ENCODE measurements around the gene NDUFB5. TPM values are rescaled to one million over a fixed set of nuclear protein-coding genes. Genes with fewer than 3 reads are reported as not detected.

The NDUFB5 gene
- total RNA-seq, 2 donors from 2014 or later = 33.3 to 37.3 TPM

DNA sequence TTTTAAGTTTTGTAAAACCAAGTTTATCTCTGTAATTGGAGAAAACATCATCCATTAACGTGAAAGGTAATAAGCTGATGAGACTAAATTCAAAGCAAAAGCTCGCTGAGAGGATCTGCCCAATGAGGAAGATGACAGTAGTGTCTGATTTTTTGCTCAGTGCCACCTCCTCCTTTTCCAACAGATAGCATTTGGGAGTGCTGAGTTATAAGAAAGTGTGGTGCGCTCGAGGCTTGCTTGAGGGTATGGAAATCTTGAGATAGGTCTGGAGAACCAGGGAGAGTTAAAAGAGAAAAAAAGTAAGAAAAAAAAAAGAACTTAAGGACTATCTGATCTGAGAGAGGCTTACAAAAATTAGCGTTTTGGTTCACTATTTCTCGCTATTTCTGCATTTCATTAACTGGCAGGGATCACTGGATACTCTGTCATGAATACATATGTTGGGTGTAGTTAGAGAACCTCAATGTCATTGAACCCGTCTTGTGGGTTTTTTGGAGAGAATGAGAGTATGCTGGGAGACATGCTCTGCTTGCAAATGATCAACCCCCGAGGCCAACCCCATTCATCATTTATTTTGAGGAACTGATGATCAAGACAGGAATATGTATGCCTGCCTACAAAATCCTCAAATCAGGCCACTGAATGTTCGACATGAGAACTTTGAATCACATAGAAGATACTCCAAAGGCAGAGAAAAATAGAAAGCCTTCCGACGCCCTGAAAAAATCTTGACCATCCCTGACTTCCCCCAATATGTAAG, 47.3 kb downstream of the NDUFB5 start:
- Mint-ChIP-seq H3K4me3 (peak overlapping the region; percentile 94), H3K27me3 (no peaks in the 10 kb centered on the region), H3K4me1 (peaks cover 26% of the 10 kb centered on the region), H3K36me3 (ENCODE audit: low read depth) (peaks cover 2% of the 10 kb centered on the region), H3K27ac (no peak overlapping the region)
- ATAC-seq (no peak), DNase-seq (no peak)
- no peaks in the 10 kb centered on the region for H3K9me3 ChIP-seq (ENCODE audit: control insufficient read depth, low read length, poor library complexity, severe bottlenecking)

DNA sequence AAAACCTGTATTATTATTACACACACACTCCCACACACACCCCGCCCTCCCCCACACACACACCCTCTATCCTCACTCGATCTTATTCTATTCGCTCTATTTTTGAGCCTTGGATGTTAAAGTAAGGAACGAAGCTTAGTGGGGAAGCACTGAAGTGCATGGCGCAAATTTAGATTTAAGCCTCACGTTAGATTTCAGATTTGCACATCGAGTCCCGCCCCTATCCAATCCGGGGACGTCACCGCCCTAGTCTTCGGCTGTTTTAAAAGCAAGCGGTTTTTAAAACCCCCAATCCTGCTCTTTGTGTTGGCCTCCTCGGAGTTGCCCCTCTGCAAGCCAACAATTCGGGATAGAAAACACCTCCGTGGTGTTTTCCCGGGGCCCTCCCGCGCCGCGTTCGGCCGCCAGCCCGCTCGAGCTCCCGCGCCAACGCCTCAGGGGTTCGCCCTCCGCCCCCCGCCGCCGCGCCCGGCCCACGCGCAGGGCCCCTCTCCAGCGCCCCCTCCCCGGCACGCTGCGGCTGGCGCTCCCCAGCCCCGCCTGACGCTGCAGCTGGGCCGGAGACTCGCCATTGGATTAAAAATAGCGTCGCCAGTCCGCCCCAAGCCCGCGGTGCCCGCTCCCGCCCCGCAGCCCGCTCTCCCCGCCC, 48.0 kb downstream of the NDUFB5 start, which contains the start of gene USP13:
USP13 (plus strand) TSS at position 594 of the 649 bp plus-strand sequence. CDS start 186 bp downstream, outside the sequence.
- DNase-seq = peak; percentile 38 to 58 (median 56)
- ATAC-seq = peak; percentile 65
- peak within 1 kb of the TSS; percentile 90 for H3K27ac Mint-ChIP-seq
- peak within 1 kb of the TSS; percentile 94 for H3K4me3 Mint-ChIP-seq
- H3K9me3 ChIP-seq (ENCODE audit: control insufficient read depth, low read length, poor library complexity, severe bottlenecking) = no peaks in the 10 kb centered on the region
- peaks cover 26% of the 10 kb centered on the region for H3K4me1 Mint-ChIP-seq
- H3K36me3 Mint-ChIP-seq (ENCODE audit: low read depth) = peaks cover 2% of the 10 kb centered on the region
- H3K27me3 Mint-ChIP-seq = no peaks in the 10 kb centered on the region

DNA sequence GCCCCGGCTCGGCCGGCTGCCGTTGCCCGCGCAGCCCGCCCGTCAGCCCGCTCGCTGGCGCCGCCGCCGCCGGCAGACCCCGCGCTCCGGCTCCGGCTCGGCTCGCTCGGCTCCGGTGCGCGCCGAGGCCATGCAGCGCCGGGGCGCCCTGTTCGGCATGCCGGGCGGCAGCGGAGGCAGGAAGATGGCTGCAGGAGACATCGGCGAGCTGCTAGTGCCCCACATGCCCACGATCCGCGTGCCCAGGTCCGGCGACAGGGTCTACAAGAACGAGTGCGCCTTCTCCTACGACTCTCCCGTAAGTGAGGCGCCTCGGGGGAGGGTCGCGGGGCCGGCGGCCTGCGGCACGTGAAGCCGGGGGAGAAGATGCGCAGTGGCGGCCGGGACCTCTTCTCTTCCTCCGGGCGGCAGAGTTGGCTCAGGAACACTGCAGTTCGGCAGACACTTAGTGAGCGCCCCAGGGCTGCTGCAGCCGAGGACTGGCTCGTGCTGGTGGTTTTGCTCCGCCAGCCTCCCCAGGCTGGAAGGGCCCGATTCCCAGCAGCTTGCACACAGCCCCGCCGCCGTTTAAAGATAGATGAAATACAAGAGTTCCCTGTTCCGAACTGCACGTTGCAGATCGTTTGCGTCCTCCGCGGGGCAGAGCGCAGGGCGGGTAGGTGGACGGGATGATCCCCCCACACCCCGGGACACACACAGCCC, 48.7 kb downstream of the NDUFB5 start:
- ATAC-seq (peak; percentile 72), DNase-seq (peak; percentile 35 to 40 (median 36))
- Mint-ChIP-seq H3K36me3 (ENCODE audit: low read depth) (peaks cover 2% of the 10 kb centered on the region), H3K27ac (peak overlapping the region; percentile 90), H3K4me3 (peak overlapping the region; percentile 94), H3K27me3 (no peaks in the 10 kb centered on the region), H3K4me1 (peaks cover 28% of the 10 kb centered on the region)
- H3K9me3 ChIP-seq (ENCODE audit: control insufficient read depth, low read length, poor library complexity, severe bottlenecking) = no peaks in the 10 kb centered on the region

DNA sequence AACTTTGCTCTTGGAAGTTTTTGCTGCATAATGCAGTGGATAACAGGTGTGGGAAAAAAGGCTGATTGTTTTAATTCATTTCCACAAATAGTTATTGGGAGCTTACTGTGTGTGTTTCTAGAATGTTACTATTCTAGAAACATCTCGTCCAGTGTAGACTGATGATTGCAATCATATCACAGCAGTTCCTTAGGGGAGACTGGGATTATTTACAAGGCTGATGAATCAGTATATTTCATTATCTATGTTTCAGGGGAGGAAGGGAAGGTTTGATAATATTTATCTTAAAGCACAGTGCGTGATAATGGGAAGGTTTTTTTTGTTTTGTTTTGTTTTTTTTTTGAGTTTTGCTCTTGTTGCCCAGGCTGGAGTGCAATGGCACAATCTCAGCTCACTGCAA, 50.6 kb downstream of the NDUFB5 start:
- H3K36me3 Mint-ChIP-seq (ENCODE audit: low read depth) = peaks cover 2% of the 10 kb centered on the region
- no peaks in the 10 kb centered on the region for H3K9me3 ChIP-seq (ENCODE audit: control insufficient read depth, low read length, poor library complexity, severe bottlenecking)
- H3K4me1 Mint-ChIP-seq = peaks cover 35% of the 10 kb centered on the region
- H3K27ac Mint-ChIP-seq = peak overlapping the region; percentile 68
- no peak for DNase-seq
- peak overlapping the region; percentile 75 for H3K4me3 Mint-ChIP-seq
- no peak for ATAC-seq
- no peaks in the 10 kb centered on the region for H3K27me3 Mint-ChIP-seq

GRCh38 chr3:179658606-179659005, 54.0 kb downstream of the NDUFB5 start:
- no peak overlapping the region for H3K4me3 Mint-ChIP-seq
- peaks cover 2% of the 10 kb centered on the region for H3K36me3 Mint-ChIP-seq (ENCODE audit: low read depth)
- no peaks in the 10 kb centered on the region for H3K27me3 Mint-ChIP-seq
- no peaks in the 10 kb centered on the region for H3K9me3 ChIP-seq (ENCODE audit: control insufficient read depth, low read length, poor library complexity, severe bottlenecking)
- peaks cover 35% of the 10 kb centered on the region for H3K4me1 Mint-ChIP-seq
- no peak overlapping the region for H3K27ac Mint-ChIP-seq
- DNase-seq (no peak), ATAC-seq (no peak)

DNA sequence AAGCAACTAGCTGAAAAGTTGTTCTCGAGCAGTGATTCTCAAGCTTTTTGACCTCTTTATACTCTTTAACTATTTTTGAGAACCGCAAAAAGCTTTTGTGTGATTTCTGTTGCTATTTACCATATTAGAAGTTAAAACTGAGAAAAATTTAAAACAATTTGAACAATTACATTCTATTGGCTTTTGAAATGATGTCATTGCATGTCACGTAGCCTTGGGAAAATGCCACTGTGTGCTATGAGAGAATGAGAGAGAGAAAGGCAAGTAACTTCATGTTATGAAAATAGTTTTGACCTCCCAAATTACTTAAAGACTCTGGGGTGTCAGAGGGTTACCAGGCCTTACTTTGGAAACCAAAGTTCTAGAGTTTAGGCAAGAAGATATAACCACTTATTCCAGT, 56.3 kb downstream of the NDUFB5 start:
- ATAC-seq (no peak), DNase-seq (no peak)

DNA sequence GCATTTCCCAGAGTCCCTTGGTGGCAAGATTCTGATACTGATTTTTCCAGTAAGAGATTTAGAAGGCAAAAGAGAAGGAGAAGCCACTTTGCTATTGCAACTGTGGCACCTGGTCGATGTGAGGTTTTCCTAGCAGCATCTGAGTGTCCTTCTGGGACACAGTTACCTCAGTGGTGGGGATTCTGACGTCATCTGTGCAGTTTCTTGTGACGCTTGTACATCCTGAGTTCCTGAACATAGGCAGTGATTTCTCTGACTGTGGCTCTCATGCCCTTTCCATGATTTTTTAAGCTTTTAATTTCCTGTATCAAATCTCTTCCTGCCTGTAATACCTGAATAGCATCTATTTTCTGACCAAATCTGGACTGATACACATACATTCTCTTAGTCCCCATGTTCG, 57.2 kb downstream of the NDUFB5 start:
- H3K4me1 Mint-ChIP-seq = peaks cover 37% of the 10 kb centered on the region
- H3K27me3 Mint-ChIP-seq = no peaks in the 10 kb centered on the region
- H3K9me3 ChIP-seq (ENCODE audit: control insufficient read depth, low read length, poor library complexity, severe bottlenecking) = no peaks in the 10 kb centered on the region
- H3K4me3 Mint-ChIP-seq = no peak overlapping the region
- no peaks in the 10 kb centered on the region for H3K36me3 Mint-ChIP-seq (ENCODE audit: low read depth)
- H3K27ac Mint-ChIP-seq = no peak overlapping the region
- ATAC-seq = no peak
- DNase-seq = no peak

More for the DNA sequence above, 56.3 kb downstream of the NDUFB5 start:
- no peaks in the 10 kb centered on the region for H3K9me3 ChIP-seq (ENCODE audit: control insufficient read depth, low read length, poor library complexity, severe bottlenecking)
- Mint-ChIP-seq H3K36me3 (ENCODE audit: low read depth) (no peaks in the 10 kb centered on the region), H3K4me1 (peaks cover 37% of the 10 kb centered on the region), H3K27me3 (no peaks in the 10 kb centered on the region), H3K27ac (no peak overlapping the region), H3K4me3 (no peak overlapping the region)

GRCh38 chr3:179663093-179663492, 58.5 kb downstream of the NDUFB5 start:
- H3K9me3 ChIP-seq (ENCODE audit: control insufficient read depth, low read length, poor library complexity, severe bottlenecking) = no peaks in the 10 kb centered on the region
- Mint-ChIP-seq H3K27me3 (no peaks in the 10 kb centered on the region), H3K27ac (peak overlapping the region; percentile 6), H3K4me3 (no peak overlapping the region), H3K36me3 (ENCODE audit: low read depth) (no peaks in the 10 kb centered on the region), H3K4me1 (peaks cover 37% of the 10 kb centered on the region)
- ATAC-seq (no peak), DNase-seq (no peak)

DNA sequence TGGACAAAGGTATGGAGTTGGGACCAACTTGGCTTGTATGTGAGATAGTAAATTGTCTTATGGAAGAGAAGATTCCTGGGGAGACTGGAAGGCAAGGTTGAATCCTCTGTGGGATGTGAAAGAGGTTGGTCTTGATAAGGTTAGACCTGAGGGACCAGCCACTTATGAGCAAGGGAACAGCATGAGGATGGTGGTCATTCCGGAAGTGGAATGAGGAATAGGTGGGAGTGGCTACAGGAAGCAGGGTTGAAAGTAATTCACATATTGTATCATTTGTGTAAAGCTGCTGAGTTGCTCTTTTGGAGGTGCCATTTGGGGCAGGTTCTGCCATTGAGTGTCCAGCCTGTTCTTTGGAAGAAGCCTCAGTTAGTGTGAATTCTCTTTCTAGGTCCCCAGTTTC, 61.4 kb downstream of the NDUFB5 start:
- Mint-ChIP-seq H3K27me3 (no peaks in the 10 kb centered on the region), H3K27ac (no peak overlapping the region), H3K4me3 (no peak overlapping the region), H3K4me1 (peaks cover 29% of the 10 kb centered on the region), H3K36me3 (ENCODE audit: low read depth) (peaks cover 2% of the 10 kb centered on the region)
- no peaks in the 10 kb centered on the region for H3K9me3 ChIP-seq (ENCODE audit: control insufficient read depth, low read length, poor library complexity, severe bottlenecking)
- no peak for DNase-seq
- ATAC-seq = no peak

GRCh38 chr3:179666436-179667035, 61.9 kb downstream of the NDUFB5 start:
- Mint-ChIP-seq H3K27ac (no peak overlapping the region), H3K4me3 (no peak overlapping the region), H3K36me3 (ENCODE audit: low read depth) (peaks cover 2% of the 10 kb centered on the region), H3K4me1 (peaks cover 29% of the 10 kb centered on the region), H3K27me3 (no peaks in the 10 kb centered on the region)
- no peak for DNase-seq
- H3K9me3 ChIP-seq (ENCODE audit: control insufficient read depth, low read length, poor library complexity, severe bottlenecking) = no peaks in the 10 kb centered on the region
- no peak for ATAC-seq

- Mint-ChIP-seq H3K4me1 (peaks cover 29% of the 10 kb centered on the region), H3K27me3 (no peaks in the 10 kb centered on the region), H3K36me3 (ENCODE audit: low read depth) (peaks cover 3% of the 10 kb centered on the region), H3K27ac (no peak overlapping the region), H3K4me3 (peak overlapping the region; percentile 39)
- H3K9me3 ChIP-seq (ENCODE audit: control insufficient read depth, low read length, poor library complexity, severe bottlenecking) = no peaks in the 10 kb centered on the region
- ATAC-seq = no peak
- no peak for DNase-seq
Measured at GRCh38 chr3:179668429-179668828, 63.8 kb downstream of the NDUFB5 start.

DNA sequence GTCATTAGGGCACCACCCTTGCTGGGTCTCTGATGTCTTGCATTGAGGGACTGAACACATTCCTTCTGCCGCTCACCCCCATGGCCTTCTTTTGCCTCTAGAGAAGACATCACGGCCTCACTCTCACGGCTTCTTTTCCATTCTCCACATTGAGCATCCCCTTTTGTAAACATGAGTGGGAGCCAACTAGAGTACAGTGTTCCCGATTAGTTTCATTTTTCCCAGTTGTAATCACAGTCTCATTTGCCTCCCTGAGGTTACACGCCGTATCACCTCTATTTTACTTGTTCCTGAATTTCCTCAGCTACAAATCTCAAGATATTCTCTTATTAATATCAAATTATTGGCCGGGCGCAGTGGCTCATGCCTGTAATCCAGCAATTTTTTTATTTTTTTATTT, 65.7 kb downstream of the NDUFB5 start:
- H3K4me3 Mint-ChIP-seq = no peak overlapping the region

DNA sequence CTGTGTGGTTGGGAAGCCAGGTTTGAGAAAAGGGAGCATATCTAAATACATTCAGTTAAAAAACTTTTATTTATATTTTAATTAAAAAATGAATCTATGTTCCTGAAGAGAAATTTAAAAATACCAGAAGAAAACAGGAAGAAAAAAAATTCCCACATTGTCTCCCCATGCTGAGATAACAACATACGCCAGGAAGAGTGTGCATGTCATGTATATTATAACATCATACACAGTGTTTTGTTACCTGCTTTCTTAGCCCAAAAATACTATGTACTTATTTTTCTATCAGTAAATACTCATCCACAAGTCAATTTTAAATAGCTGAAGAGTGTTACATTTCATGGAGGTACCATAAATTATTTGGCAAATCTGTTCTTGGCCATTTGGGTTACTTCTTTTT, 66.7 kb downstream of the NDUFB5 start:
- DNase-seq (no peak), ATAC-seq (no peak)
- H3K27ac Mint-ChIP-seq = no peak overlapping the region
- H3K9me3 ChIP-seq (ENCODE audit: control insufficient read depth, low read length, poor library complexity, severe bottlenecking) = no peaks in the 10 kb centered on the region
- peaks cover 4% of the 10 kb centered on the region for H3K36me3 Mint-ChIP-seq (ENCODE audit: low read depth)
- no peak overlapping the region for H3K4me3 Mint-ChIP-seq
- no peaks in the 10 kb centered on the region for H3K27me3 Mint-ChIP-seq
- peaks cover 12% of the 10 kb centered on the region for H3K4me1 Mint-ChIP-seq

More for the DNA sequence above, 65.7 kb downstream of the NDUFB5 start:
- no peak for ATAC-seq
- H3K9me3 ChIP-seq (ENCODE audit: control insufficient read depth, low read length, poor library complexity, severe bottlenecking) = no peaks in the 10 kb centered on the region
- peaks cover 4% of the 10 kb centered on the region for H3K36me3 Mint-ChIP-seq (ENCODE audit: low read depth)
- no peak for DNase-seq
- H3K27ac Mint-ChIP-seq = no peak overlapping the region
- peaks cover 16% of the 10 kb centered on the region for H3K4me1 Mint-ChIP-seq
- H3K27me3 Mint-ChIP-seq = no peaks in the 10 kb centered on the region
